MM.1S (cell line): Measurements from ENCODE around the gene RNF20.

Source experiments
- CTCF ChIP-seq: fragments of 300-600 bp; sonication (generic); IDR thresholded peaks from 2 replicates; pipeline ENCODE4 v1.5.1; 2016; ENCODE audit warnings: antibody characterized with exemption, low read length, mixed read lengths
- EZH2 ChIP-seq: fragments of 300-600 bp; sonication (generic); optimal IDR thresholded peaks from 2 replicates; pipeline ENCODE3; 2017; ENCODE audit warnings: low read depth, mild to moderate bottlenecking, antibody characterized with exemption, low read length, mixed read lengths
- EZH2phosphoT487 ChIP-seq: fragments of 300-600 bp; sonication (generic); IDR thresholded peaks from 2 replicates; pipeline ENCODE4 v1.6.1; 2018; ENCODE audit warnings: antibody characterized with exemption, low read length

- no peak for TF ChIP-seq EZH2phosphoT487
- TF ChIP-seq EZH2: no peak
- TF ChIP-seq CTCF: no peak
These were observed 37.5 kb downstream of the RNF20 start for GRCh38 chr9:101571114-101571513.
